OCI-LY3 (cell line): ENCODE measurements around the gene POLR1G.

Experiments used
- H2AFZ ChIP-seq: fragments of 200-600, 300-600 bp; shearing (Covaris generic); 2 replicates; pipeline ENCODE4 v1.6.0; 2014; ENCODE audit warnings: antibody characterized with exemption, low read depth, low read length
- H3K27ac ChIP-seq: fragments of 200-600, 300-600 bp; sonication (generic); 2 replicates; pipeline ENCODE4 v1.5.1; 2014; ENCODE audit warnings: mild to moderate bottlenecking, low read length, moderate library complexity, mixed read lengths
- H3K27me3 ChIP-seq: fragments of 200-600, 300-600 bp; sonication (generic); 2 replicates; pipeline ENCODE4 v1.6.1; 2014; ENCODE audit warnings: low read depth, low read length, mixed read lengths
- H3K36me3 ChIP-seq: fragments of 200-600, 300-600 bp; sonication (generic); replicated peaks from 2 replicates; pipeline ENCODE3; 2014; ENCODE audit warnings: low read depth, low read length, mixed read lengths
- H3K4me1 ChIP-seq: fragments of 300-600, 200-600 bp; sonication (generic); 2 replicates; pipeline ENCODE4 v1.6.1; 2014; ENCODE audit warnings: low read length, mixed read lengths
- H3K4me2 ChIP-seq: fragments of 200-600, 300-600 bp; sonication (generic); 2 replicates; pipeline ENCODE4 v1.6.1; 2014; ENCODE audit warnings: low read length, mixed read lengths
- H3K4me3 ChIP-seq: fragments of 300-600, 200-600 bp; sonication (generic); 2 replicates; pipeline ENCODE4 v1.5.1; 2014; ENCODE audit warnings: antibody characterized with exemption, mild to moderate bottlenecking, low read length, moderate library complexity
- H3K79me2 ChIP-seq: fragments of 300-600, 200-600 bp; shearing (Covaris generic); 2 replicates; pipeline ENCODE4 v1.6.1; 2014; ENCODE audit warnings: mild to moderate bottlenecking, low read length, mixed read lengths
- H3K9ac ChIP-seq: fragments of 300-600, 200-600 bp; shearing (Covaris generic); 2 replicates; pipeline ENCODE4 v1.6.0; 2014; ENCODE audit warnings: mild to moderate bottlenecking, low read length, moderate library complexity
- H3K9me3 ChIP-seq: fragments of 200-600, 300-600 bp; shearing (Covaris generic); 2 replicates; pipeline ENCODE4 v1.6.1; 2014; ENCODE audit warnings: low read length, mixed read lengths; ENCODE audit not compliant: insufficient read depth
- H4K20me1 ChIP-seq: fragments of 200-600, 300-600 bp; sonication (generic); 2 replicates; pipeline ENCODE4 v1.6.1; 2016; ENCODE audit warnings: low read length, mixed read lengths; ENCODE audit not compliant: insufficient read depth
- CTCF ChIP-seq: fragments of 200-600, 300-600 bp; sonication (generic); IDR thresholded peaks from 2 replicates; pipeline ENCODE4 v1.5.1; 2014; ENCODE audit warnings: antibody characterized with exemption, low read length, low read depth
- EZH2phosphoT487 ChIP-seq: fragments of 200-600 bp; shearing (Covaris generic); IDR thresholded peaks from 2 replicates; pipeline ENCODE4 v1.6.1; 2018; ENCODE audit warnings: antibody characterized with exemption, mixed run types, low read depth

The POLR1G gene

GRCh38 chr19:45446944-45447343 lies 40.5 kb downstream of the POLR1G start:
- H4K20me1 ChIP-seq = no peaks in the 10 kb centered on the region
- H3K79me2 ChIP-seq = no peaks in the 10 kb centered on the region
- peaks cover 7% of the 10 kb centered on the region for H3K27me3 ChIP-seq
- H3K4me3 ChIP-seq = no peak overlapping the region
- TF ChIP-seq CTCF (no peak), EZH2phosphoT487 (no peak)
- H3K27ac ChIP-seq = no peak overlapping the region
- peaks cover 23% of the 10 kb centered on the region for H3K4me1 ChIP-seq
- no peak overlapping the region for H2AFZ ChIP-seq
- H3K9me3 ChIP-seq = no peaks in the 10 kb centered on the region
- no peaks in the 10 kb centered on the region for H3K36me3 ChIP-seq
- no peak overlapping the region for H3K9ac ChIP-seq
- H3K4me2 ChIP-seq = no peak overlapping the region

- H3K27me3 ChIP-seq = peaks cover 9% of the 10 kb centered on the region
- no peaks in the 10 kb centered on the region for H3K36me3 ChIP-seq
- H3K27ac ChIP-seq = no peak overlapping the region
- no peaks in the 10 kb centered on the region for H3K79me2 ChIP-seq
- H3K9me3 ChIP-seq = no peaks in the 10 kb centered on the region
- no peak overlapping the region for H2AFZ ChIP-seq
- TF ChIP-seq EZH2phosphoT487 = no peak
- TF ChIP-seq CTCF = no peak
- no peak overlapping the region for H3K4me3 ChIP-seq
- no peaks in the 10 kb centered on the region for H4K20me1 ChIP-seq
- H3K4me2 ChIP-seq = no peak overlapping the region
- H3K9ac ChIP-seq = no peak overlapping the region
- peaks cover 16% of the 10 kb centered on the region for H3K4me1 ChIP-seq
These were observed 41.9 kb downstream of the POLR1G start for GRCh38 chr19:45448425-45448756.

- H3K4me1 ChIP-seq = peaks cover 19% of the 10 kb centered on the region
- no peak overlapping the region for H3K4me3 ChIP-seq
- no peaks in the 10 kb centered on the region for H4K20me1 ChIP-seq
- H3K79me2 ChIP-seq = no peaks in the 10 kb centered on the region
- no peak overlapping the region for H3K4me2 ChIP-seq
- peaks cover 14% of the 10 kb centered on the region for H3K27me3 ChIP-seq
- TF ChIP-seq EZH2phosphoT487 (no peak), CTCF (no peak)
- no peak overlapping the region for H3K9ac ChIP-seq
- H3K9me3 ChIP-seq = no peaks in the 10 kb centered on the region
- H3K27ac ChIP-seq = no peak overlapping the region
- H3K36me3 ChIP-seq = no peaks in the 10 kb centered on the region
- H2AFZ ChIP-seq = no peak overlapping the region
These were observed 42.4 kb downstream of the POLR1G start for GRCh38 chr19:45448887-45449299.

- Histone ChIP-seq H3K4me3 (peak overlapping the region; percentile 79), H3K4me2 (peak overlapping the region; percentile 71), H3K27me3 (peaks cover 16% of the 10 kb centered on the region), H3K79me2 (no peaks in the 10 kb centered on the region), H3K27ac (peak overlapping the region; percentile 4; the same call in 1 of the 2 replicates), H2AFZ (peak overlapping the region; percentile 24), H3K36me3 (no peaks in the 10 kb centered on the region), H3K9me3 (no peaks in the 10 kb centered on the region), H3K9ac (peak overlapping the region; percentile 64), H4K20me1 (no peaks in the 10 kb centered on the region), H3K4me1 (peaks cover 26% of the 10 kb centered on the region)
- no peak for TF ChIP-seq EZH2phosphoT487
- no peak for TF ChIP-seq CTCF
These were observed 43.5 kb downstream of the POLR1G start for GRCh38 chr19:45450012-45450333.
